H9 (cell line): Measurements from ENCODE around the gene NUP205. TPM values are rescaled to one million over a fixed set of nuclear protein-coding genes. Genes with fewer than 3 reads are reported as not detected.

Experiments
- DNase-seq: peaks from one replicate; pipeline ENCODE4 v3.0.0-alpha.2; 2017
- H2AFZ ChIP-seq: one replicate; pipeline ENCODE4 v1.6.1; 2013; ENCODE audit warnings: mild to moderate bottlenecking, low read length, control low read depth, moderate library complexity
- H2AK5ac ChIP-seq: 2 replicates; pipeline ENCODE4 v1.6.1; 2013; ENCODE audit warnings: low read length, control low read depth, mixed read lengths; ENCODE audit not compliant: insufficient read length
- H2BK120ac ChIP-seq: one replicate; pipeline ENCODE4 v1.6.1; 2013; ENCODE audit warnings: low read depth, mild to moderate bottlenecking, low read length, control low read depth, inconsistent platforms; ENCODE audit not compliant: poor library complexity, severe bottlenecking
- H2BK12ac ChIP-seq: 2 replicates; pipeline ENCODE4 v1.6.1; 2013; ENCODE audit warnings: low read length, control low read depth, mixed read lengths, low read depth; ENCODE audit not compliant: insufficient read length
- H2BK15ac ChIP-seq: 2 replicates; pipeline ENCODE4 v1.6.1; 2013; ENCODE audit warnings: low read depth, low read length, control low read depth
- H2BK20ac ChIP-seq: one replicate; pipeline ENCODE4 v1.6.1; 2013; ENCODE audit warnings: low read depth, mild to moderate bottlenecking, low read length, control low read depth, inconsistent platforms; ENCODE audit not compliant: poor library complexity, severe bottlenecking
- H2BK5ac ChIP-seq: 2 replicates; pipeline ENCODE4 v1.6.1; 2013; ENCODE audit warnings: low read length, control low read depth, mixed read lengths; ENCODE audit not compliant: insufficient read length
- H3K14ac ChIP-seq: 2 replicates; pipeline ENCODE4 v1.6.1; 2013; ENCODE audit warnings: low read length, control low read depth; ENCODE audit not compliant: insufficient read depth
- H3K18ac ChIP-seq: 2 replicates; pipeline ENCODE4 v1.6.1; 2013; ENCODE audit warnings: low read depth, mild to moderate bottlenecking, mixed read lengths, low read length, control low read depth; ENCODE audit not compliant: insufficient read length
- H3K23ac ChIP-seq: 2 replicates; pipeline ENCODE4 v1.6.1; 2013; ENCODE audit warnings: low read length, control low read depth, mixed read lengths, low read depth; ENCODE audit not compliant: insufficient read length
- H3K23me2 ChIP-seq: 2 replicates; pipeline ENCODE4 v1.6.1; 2013; ENCODE audit warnings: low read depth, mild to moderate bottlenecking, mixed read lengths, low read length, control low read depth; ENCODE audit not compliant: insufficient read length, poor library complexity, severe bottlenecking
- H3K27ac ChIP-seq: 2 replicates; pipeline ENCODE4 v1.5.1; 2013; ENCODE audit warnings: low read length, control low read depth, mixed read lengths, low read depth; ENCODE audit not compliant: insufficient read length
- H3K27me3 ChIP-seq: 2 replicates; pipeline ENCODE4 v1.6.1; 2013; ENCODE audit warnings: low read length, control low read depth, inconsistent platforms; ENCODE audit not compliant: insufficient read depth
- H3K4ac ChIP-seq: 2 replicates; pipeline ENCODE4 v1.6.1; 2013; ENCODE audit warnings: low read depth, mild to moderate bottlenecking, control low read depth, inconsistent platforms, low read length, moderate library complexity
- H3K4me1 ChIP-seq: 2 replicates; pipeline ENCODE4 v1.6.1; 2013; ENCODE audit warnings: low read length, control low read depth, inconsistent platforms; ENCODE audit not compliant: insufficient read depth
- H3K4me2 ChIP-seq: 2 replicates; pipeline ENCODE4 v1.6.1; 2013; ENCODE audit warnings: low read length, control low read depth, mixed read lengths; ENCODE audit not compliant: insufficient read length, insufficient read depth
- H3K56ac ChIP-seq: 2 replicates; pipeline ENCODE4 v1.6.1; 2013; ENCODE audit warnings: low read depth, mild to moderate bottlenecking, mixed read lengths, low read length, control low read depth; ENCODE audit not compliant: insufficient read length
- H3K79me1 ChIP-seq: 2 replicates; pipeline ENCODE4 v1.6.1; 2013; ENCODE audit warnings: low read depth, mild to moderate bottlenecking, moderate library complexity, low read length, control low read depth, inconsistent platforms; ENCODE audit not compliant: insufficient read depth, poor library complexity, severe bottlenecking
- H3K79me2 ChIP-seq: 2 replicates; pipeline ENCODE4 v1.6.1; 2013; ENCODE audit warnings: low read length, control low read depth, inconsistent platforms; ENCODE audit not compliant: insufficient read depth
- H3K9ac ChIP-seq: 2 replicates; pipeline ENCODE4 v1.6.1; 2013; ENCODE audit warnings: low read length, control low read depth, mixed read lengths; ENCODE audit not compliant: insufficient read length; ENCODE audit errors: extremely low read depth
- H3K9me3 ChIP-seq: one replicate; pipeline ENCODE4 v1.6.1; 2013; ENCODE audit warnings: low read depth, low read length, inconsistent platforms; ENCODE audit not compliant: control insufficient read depth
- H3T11ph ChIP-seq: one replicate; pipeline ENCODE4 v1.6.1; 2013; ENCODE audit warnings: mild to moderate bottlenecking, low read length, control low read depth, inconsistent platforms
- H4K20me1 ChIP-seq: one replicate; pipeline ENCODE4 v1.6.1; 2013; ENCODE audit not compliant: control insufficient read depth, insufficient read length, insufficient read depth
- H4K5ac ChIP-seq: 2 replicates; pipeline ENCODE4 v1.6.1; 2013; ENCODE audit warnings: low read depth, mild to moderate bottlenecking, mixed read lengths, low read length, control low read depth; ENCODE audit not compliant: insufficient read length
- H4K8ac ChIP-seq: replicated peaks from 2 replicates; pipeline ENCODE4 v1.6.1; 2013; ENCODE audit warnings: low read length, control low read depth, mixed read lengths, low read depth; ENCODE audit not compliant: insufficient read length
- H4K91ac ChIP-seq: 2 replicates; pipeline ENCODE4 v1.6.1; 2013; ENCODE audit warnings: low read depth, mild to moderate bottlenecking, moderate library complexity, mixed read lengths, low read length, control low read depth; ENCODE audit not compliant: insufficient read length
- H3K27ac Mint-ChIP-seq, 3 experiments: 2 replicates in 2 of 3; 3 replicates in 1 of 3; pipeline ENCODE4 v1.8.0; 2020 to 2021; ENCODE audit warnings: mixed read lengths in 3 of 3, mild to moderate bottlenecking in 1 of 3, moderate library complexity in 1 of 3
- H3K27me3 Mint-ChIP-seq: 2 replicates; pipeline ENCODE4 v1.8.0; 2021; ENCODE audit warnings: low read depth, mild to moderate bottlenecking, moderate library complexity, mixed read lengths
- H3K36me3 Mint-ChIP-seq, 3 experiments: 2 replicates in 2 of 3; 3 replicates in 1 of 3; pipeline ENCODE4 v1.8.0; 2020 to 2021; ENCODE audit warnings: low read depth in 3 of 3, mixed read lengths in 3 of 3; ENCODE audit not compliant: insufficient read depth in 1 of 3
- H3K4me1 Mint-ChIP-seq, 2 experiments: 2 replicates each; pipeline ENCODE4 v1.8.0; 2020; ENCODE audit warnings: mixed read lengths in 2 of 2
- H3K4me3 Mint-ChIP-seq, 2 experiments: 2 replicates in 1 of 2; 3 replicates in 1 of 2; pipeline ENCODE4 v1.8.0; 2020 to 2021; ENCODE audit warnings: mild to moderate bottlenecking in 2 of 2, mixed read lengths in 2 of 2, moderate library complexity in 1 of 2
- H3K9me3 Mint-ChIP-seq, 2 experiments: 2 replicates in 1 of 2; 3 replicates in 1 of 2; pipeline ENCODE4 v1.8.0; 2020; ENCODE audit warnings: mild to moderate bottlenecking in 2 of 2, mixed read lengths in 2 of 2, moderate library complexity in 1 of 2
- WGBS: extraction: QIAGEN DNeasy Blood & Tissue Kit; methylation state at CpG from one replicate; pipeline ENCODE4 v1.1.7; 2013; ENCODE audit warnings: missing lambda C conversion rate, low lambda C conversion rate, mixed read lengths; ENCODE audit not compliant: insufficient read length; ENCODE audit errors: extremely low coverage; 5-methylcytosine and 5-hydroxymethylcytosine counted together
- total RNA-seq: library from RNA; stranded (reverse); gene quantifications from 2 replicates; pipeline ENCODE4 v1.2.1, GENCODE V29; 2021
- TF ChIP-seq, protein P1 (sequence below): fragments of 200-600 bp; sonication (generic); conservative IDR thresholded peaks from 3 replicates; pipeline ENCODE4 v1.8.0; 2021; ENCODE audit warnings: antibody characterized with exemption, mild to moderate bottlenecking

NUP205 gene
- total RNA-seq, 1 experiment from 2014 or later: 158 TPM

DNA sequence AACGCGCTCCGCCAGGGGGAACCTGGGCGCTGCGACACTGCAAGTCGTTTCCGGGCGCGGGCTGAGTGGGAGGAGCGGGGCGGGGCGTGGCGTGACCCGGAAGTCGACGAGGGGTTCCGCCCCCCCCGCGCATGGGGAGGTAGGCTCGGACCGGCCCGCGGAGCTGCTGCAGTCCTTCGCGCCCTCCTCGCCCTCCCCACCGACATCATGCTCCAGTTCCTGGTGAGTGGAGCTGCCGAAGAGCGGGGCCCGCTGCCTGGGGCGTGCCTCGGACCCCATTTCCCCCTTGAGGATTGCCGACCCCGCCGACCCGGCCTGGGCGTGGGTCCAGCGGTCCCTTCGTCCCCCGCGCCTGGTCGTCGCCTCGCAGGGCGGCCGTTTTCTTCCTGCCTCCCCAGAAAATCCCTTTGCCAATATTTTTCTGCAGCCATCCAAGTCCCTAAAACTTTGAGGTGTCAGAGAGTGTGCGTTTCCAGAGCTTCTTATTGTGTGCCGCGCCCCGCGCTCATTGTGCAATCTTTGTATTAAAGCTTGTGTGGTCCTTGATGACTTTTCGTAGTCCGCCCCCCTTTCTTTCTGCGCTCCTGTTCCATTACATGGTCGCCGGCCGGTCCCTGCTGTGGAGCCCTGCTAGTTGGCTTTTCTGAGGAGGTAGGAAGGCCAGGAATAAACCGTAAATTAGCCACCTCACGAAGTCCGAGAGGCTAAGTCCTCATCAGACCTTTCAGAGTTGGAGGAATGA, 104.8 kb downstream of the NUP205 start, which contains the start of gene STMP1:
Gene STMP1 (plus strand): TSS at position 142 of the 742 bp plus-strand sequence.
- H3K9me3 Mint-ChIP-seq: no peaks in the 10 kb centered on the region
- no peak within 1 kb of the TSS for H3K4ac ChIP-seq
- DNase-seq: peak; percentile 96
- no CpG with 5 or more reads among the region's 60 CpGs for WGBS
- no peaks in the 10 kb centered on the region for H3K9me3 ChIP-seq
- peak within 1 kb of the TSS; percentile 90 for H3K18ac ChIP-seq
- no peaks in the 10 kb centered on the region for H3K27me3 Mint-ChIP-seq
- peak within 1 kb of the TSS; percentile 12 for H3K27ac ChIP-seq
- H3K27me3 ChIP-seq: no peaks in the 10 kb centered on the region
- H3K4me1 ChIP-seq: no peaks in the 10 kb centered on the region
- H4K20me1 ChIP-seq: no peaks in the 10 kb centered on the region
- peak within 1 kb of the TSS; percentile 27 for H4K5ac ChIP-seq
- H2BK15ac ChIP-seq: no peak within 1 kb of the TSS
- H2BK20ac ChIP-seq: no peak within 1 kb of the TSS
- no peak within 1 kb of the TSS for H2BK12ac ChIP-seq
- H3K79me2 ChIP-seq: peaks cover 2% of the 10 kb centered on the region; the same call in 1 of the 2 replicates
- no peak within 1 kb of the TSS for H4K8ac ChIP-seq
- no peak within 1 kb of the TSS for H2BK120ac ChIP-seq
- peak within 1 kb of the TSS; percentile 95 for H3K14ac ChIP-seq
- H3K23ac ChIP-seq: no peak within 1 kb of the TSS
- no peak within 1 kb of the TSS for H4K91ac ChIP-seq
- peak within 1 kb of the TSS; percentile 96 to 99 (median 99) for H3K27ac Mint-ChIP-seq
- no peak within 1 kb of the TSS for H2BK5ac ChIP-seq
- peak within 1 kb of the TSS; percentile 93 to 99 for H3K4me3 Mint-ChIP-seq
- H2AFZ ChIP-seq: no peak within 1 kb of the TSS
- H3K79me1 ChIP-seq: peaks cover 4% of the 10 kb centered on the region
- H3K4me2 ChIP-seq: peak within 1 kb of the TSS; percentile 86
- no peak within 1 kb of the TSS for H3T11ph ChIP-seq
- H3K56ac ChIP-seq: no peak within 1 kb of the TSS
- peaks cover 14 to 24% of the 10 kb centered on the region in 2 experiments for H3K4me1 Mint-ChIP-seq
- no peak within 1 kb of the TSS for H2AK5ac ChIP-seq
- H3K9ac ChIP-seq: peak within 1 kb of the TSS; percentile 88
- H3K36me3 Mint-ChIP-seq: peaks cover 3 to 13% (median 4%) of the 10 kb centered on the region in 3 experiments; a peak in 6 of 7 replicates
- TF ChIP-seq, protein P1, sequence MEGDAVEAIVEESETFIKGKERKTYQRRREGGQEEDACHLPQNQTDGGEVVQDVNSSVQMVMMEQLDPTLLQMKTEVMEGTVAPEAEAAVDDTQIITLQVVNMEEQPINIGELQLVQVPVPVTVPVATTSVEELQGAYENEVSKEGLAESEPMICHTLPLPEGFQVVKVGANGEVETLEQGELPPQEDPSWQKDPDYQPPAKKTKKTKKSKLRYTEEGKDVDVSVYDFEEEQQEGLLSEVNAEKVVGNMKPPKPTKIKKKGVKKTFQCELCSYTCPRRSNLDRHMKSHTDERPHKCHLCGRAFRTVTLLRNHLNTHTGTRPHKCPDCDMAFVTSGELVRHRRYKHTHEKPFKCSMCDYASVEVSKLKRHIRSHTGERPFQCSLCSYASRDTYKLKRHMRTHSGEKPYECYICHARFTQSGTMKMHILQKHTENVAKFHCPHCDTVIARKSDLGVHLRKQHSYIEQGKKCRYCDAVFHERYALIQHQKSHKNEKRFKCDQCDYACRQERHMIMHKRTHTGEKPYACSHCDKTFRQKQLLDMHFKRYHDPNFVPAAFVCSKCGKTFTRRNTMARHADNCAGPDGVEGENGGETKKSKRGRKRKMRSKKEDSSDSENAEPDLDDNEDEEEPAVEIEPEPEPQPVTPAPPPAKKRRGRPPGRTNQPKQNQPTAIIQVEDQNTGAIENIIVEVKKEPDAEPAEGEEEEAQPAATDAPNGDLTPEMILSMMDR: no peak; the same call in 1 of the 3 replicates
- peaks cover 3% of the 10 kb centered on the region for H3K23me2 ChIP-seq
